GM12875 (cell line): ENCODE results near the gene TMOD3.

Source experiments
- H3K4me3 ChIP-seq: one replicate; pipeline ENCODE4 v1.5.1; 2011; ENCODE audit warnings: low read depth, low read length, control low read depth
- CTCF ChIP-seq: IDR thresholded peaks from 2 replicates; pipeline ENCODE4 v1.5.1; 2011; ENCODE audit warnings: low read depth, mild to moderate bottlenecking, control low read depth, inconsistent platforms, low read length, moderate library complexity, borderline replicate concordance; ENCODE audit not compliant: insufficient read depth

Gene TMOD3

GRCh38 chr15:51841406-51842040 lies 12.1 kb downstream of the TMOD3 start:
- H3K4me3 ChIP-seq: no peak overlapping the region
- no peak for TF ChIP-seq CTCF

- TF ChIP-seq CTCF: no peak
- H3K4me3 ChIP-seq: no peak overlapping the region
Observed at GRCh38 chr15:51842265-51842664, 12.8 kb downstream of the TMOD3 start.

- no peak for TF ChIP-seq CTCF
- no peak overlapping the region for H3K4me3 ChIP-seq
Observed at GRCh38 chr15:51842852-51843737, 13.6 kb downstream of the TMOD3 start.

- TF ChIP-seq CTCF: no peak
- H3K4me3 ChIP-seq: no peak overlapping the region
Observed at GRCh38 chr15:51844747-51845426, 15.4 kb downstream of the TMOD3 start.

GRCh38 chr15:51846066-51846462 lies 16.6 kb downstream of the TMOD3 start:
- no peak overlapping the region for H3K4me3 ChIP-seq
- no peak for TF ChIP-seq CTCF

GRCh38 chr15:51846463-51847230 lies 17.2 kb downstream of the TMOD3 start:
- H3K4me3 ChIP-seq: no peak overlapping the region
- TF ChIP-seq CTCF: no peak
